ENCODE results near the gene NACA.

GRCh38 chr12:56671608-56672007 is 53.5 kb downstream of the NACA start:
- TF ChIP-seq EP300 (IDR thresholded peaks at IDR 0.05) (no peak), CTCF (IDR thresholded peaks at IDR 0.05) (no peak), POLR2AphosphoS5 (IDR thresholded peaks at IDR 0.05) (no peak)

All from upper lobe of left lung (tissue), 4 donors.